ENCODE measurements around the gene NAPA. TPM values are rescaled to one million over a fixed set of nuclear protein-coding genes. Genes with fewer than 3 reads are reported as not detected.

Gene NAPA
- total RNA-seq, 1 donor from 2014 or later, result 54.7 TPM

DNA sequence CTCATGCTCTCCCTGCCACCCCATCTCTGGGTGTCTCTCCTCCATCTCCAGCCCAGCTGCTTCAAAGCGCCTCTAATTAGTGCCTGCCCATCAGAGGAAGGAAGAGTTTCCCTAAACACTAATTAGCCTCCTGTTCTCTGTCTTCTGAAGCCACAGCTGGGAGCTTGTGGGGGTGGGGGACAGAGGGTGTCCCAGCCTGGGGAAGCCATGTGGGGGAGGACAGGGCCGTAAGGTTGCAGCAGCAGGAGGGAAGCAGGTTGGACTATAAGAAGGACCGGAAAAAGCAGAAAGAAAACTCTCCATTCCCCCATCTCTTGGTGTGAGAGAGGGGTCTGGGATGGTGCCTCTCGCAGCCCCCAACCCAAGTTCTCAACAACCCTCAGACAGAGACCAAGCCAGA is 69.3 kb downstream of the NAPA start:
- Mint-ChIP-seq H3K36me3 (no peaks in the 10 kb centered on the region), H3K4me1 (peaks cover 17% of the 10 kb centered on the region), H3K9me3 (no peaks in the 10 kb centered on the region), H3K27ac (no peak overlapping the region), H3K4me3 (no peak overlapping the region), H3K27me3 (ENCODE audit: low read depth) (peaks cover 93% of the 10 kb centered on the region)
- TF ChIP-seq, protein P1, sequence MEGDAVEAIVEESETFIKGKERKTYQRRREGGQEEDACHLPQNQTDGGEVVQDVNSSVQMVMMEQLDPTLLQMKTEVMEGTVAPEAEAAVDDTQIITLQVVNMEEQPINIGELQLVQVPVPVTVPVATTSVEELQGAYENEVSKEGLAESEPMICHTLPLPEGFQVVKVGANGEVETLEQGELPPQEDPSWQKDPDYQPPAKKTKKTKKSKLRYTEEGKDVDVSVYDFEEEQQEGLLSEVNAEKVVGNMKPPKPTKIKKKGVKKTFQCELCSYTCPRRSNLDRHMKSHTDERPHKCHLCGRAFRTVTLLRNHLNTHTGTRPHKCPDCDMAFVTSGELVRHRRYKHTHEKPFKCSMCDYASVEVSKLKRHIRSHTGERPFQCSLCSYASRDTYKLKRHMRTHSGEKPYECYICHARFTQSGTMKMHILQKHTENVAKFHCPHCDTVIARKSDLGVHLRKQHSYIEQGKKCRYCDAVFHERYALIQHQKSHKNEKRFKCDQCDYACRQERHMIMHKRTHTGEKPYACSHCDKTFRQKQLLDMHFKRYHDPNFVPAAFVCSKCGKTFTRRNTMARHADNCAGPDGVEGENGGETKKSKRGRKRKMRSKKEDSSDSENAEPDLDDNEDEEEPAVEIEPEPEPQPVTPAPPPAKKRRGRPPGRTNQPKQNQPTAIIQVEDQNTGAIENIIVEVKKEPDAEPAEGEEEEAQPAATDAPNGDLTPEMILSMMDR (IDR thresholded peaks at IDR 0.05; ENCODE audit: unreplicated experiment), result no peak
- no peak for DNase-seq (ENCODE audit: low spot score in 2 of 2, unreplicated experiment in 2 of 2)

DNA sequence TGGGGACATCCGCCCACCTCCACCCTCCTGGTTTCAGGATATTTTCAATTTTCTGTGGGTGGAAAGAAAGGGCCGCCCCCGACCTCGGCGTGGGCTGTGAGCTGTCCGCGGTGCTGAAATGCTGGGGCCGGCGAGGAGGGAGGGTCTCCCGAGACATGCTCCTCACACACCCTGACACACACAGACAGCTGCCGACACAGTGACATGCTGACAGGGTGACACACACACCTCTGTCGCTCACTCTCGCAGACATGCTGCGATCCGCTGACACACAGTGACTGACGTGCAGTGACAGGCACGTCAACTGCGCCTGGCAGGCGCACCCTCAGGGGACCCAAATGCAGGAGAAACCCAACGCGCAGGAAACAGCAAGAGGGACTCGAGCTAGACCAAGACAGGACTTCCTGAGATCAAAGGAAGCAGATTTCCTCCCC is 70.5 kb downstream of the NAPA start:
- H3K27ac Mint-ChIP-seq, result no peak overlapping the region
- H3K9me3 Mint-ChIP-seq, result no peaks in the 10 kb centered on the region
- H3K27me3 Mint-ChIP-seq (ENCODE audit: low read depth), result peaks cover 87% of the 10 kb centered on the region
- H3K4me3 Mint-ChIP-seq, result no peak overlapping the region
- peak; percentile 50 to 74 for DNase-seq (ENCODE audit: low spot score in 2 of 2, unreplicated experiment in 2 of 2)
- H3K4me1 Mint-ChIP-seq, result peaks cover 17% of the 10 kb centered on the region
- TF ChIP-seq, protein P1 (IDR thresholded peaks at IDR 0.05; ENCODE audit: unreplicated experiment), result no peak
- H3K36me3 Mint-ChIP-seq, result no peaks in the 10 kb centered on the region

DNA sequence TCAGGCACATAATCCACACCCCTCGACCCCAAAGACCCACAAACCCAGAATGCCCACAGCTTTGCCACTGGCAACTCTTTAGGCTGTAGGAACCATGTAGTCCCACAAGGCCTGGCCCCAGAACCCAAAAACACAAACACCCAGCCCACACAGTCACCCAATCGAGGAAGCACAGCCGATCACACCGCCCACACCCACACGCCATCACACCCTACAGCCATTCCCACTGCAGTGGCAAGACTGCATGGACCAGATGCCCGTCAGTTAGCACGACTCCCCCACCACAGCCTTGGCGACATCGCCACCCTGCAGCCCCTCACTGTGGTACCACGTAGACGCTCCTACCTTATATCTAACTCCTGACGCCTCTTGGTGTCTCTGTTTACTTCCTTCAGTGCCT is 71.5 kb downstream of the NAPA start:
- H3K4me1 Mint-ChIP-seq, result peaks cover 17% of the 10 kb centered on the region
- no peak overlapping the region for H3K4me3 Mint-ChIP-seq
- H3K27me3 Mint-ChIP-seq (ENCODE audit: low read depth), result peaks cover 80% of the 10 kb centered on the region
- no peaks in the 10 kb centered on the region for H3K9me3 Mint-ChIP-seq
- no peak for DNase-seq (ENCODE audit: low spot score in 2 of 2, unreplicated experiment in 2 of 2)
- H3K36me3 Mint-ChIP-seq, result no peaks in the 10 kb centered on the region
- TF ChIP-seq, protein P1 (IDR thresholded peaks at IDR 0.05; ENCODE audit: unreplicated experiment), result no peak
- no peak overlapping the region for H3K27ac Mint-ChIP-seq

DNA sequence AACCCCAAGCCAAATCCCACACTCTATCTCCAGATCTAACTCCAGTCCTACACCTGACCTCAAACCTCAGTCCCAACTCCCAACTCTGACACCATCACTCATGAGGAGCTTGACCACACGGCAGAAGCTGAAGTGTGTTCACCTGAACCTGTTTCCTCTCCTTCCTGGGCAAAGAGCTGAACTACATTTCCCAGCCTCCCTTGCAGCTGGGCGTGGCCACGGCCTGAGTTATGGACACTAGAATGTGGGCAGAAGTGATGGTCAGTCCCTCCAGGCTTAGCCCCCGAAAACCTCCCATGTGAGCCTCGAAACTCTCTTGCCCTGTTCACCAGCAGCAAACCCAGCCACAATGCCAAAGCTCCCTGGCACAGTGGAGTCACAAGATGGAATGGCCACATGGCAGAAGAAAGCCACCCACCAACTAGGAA is 76.1 kb downstream of the NAPA start:
- Mint-ChIP-seq H3K36me3 (no peaks in the 10 kb centered on the region), H3K27ac (no peak overlapping the region), H3K27me3 (ENCODE audit: low read depth) (peaks cover 45% of the 10 kb centered on the region), H3K9me3 (no peaks in the 10 kb centered on the region), H3K4me3 (no peak overlapping the region), H3K4me1 (no peaks in the 10 kb centered on the region)
- DNase-seq (ENCODE audit: low spot score in 2 of 2, unreplicated experiment in 2 of 2), result no peak
- TF ChIP-seq, protein P1 (IDR thresholded peaks at IDR 0.05; ENCODE audit: unreplicated experiment), result no peak

Other genes with a start within 250 kb of the NAPA start
- gene INAFM1, start 240.2 kb downstream of the NAPA start, total RNA-seq, result 24.4 to 25.1 TPM (median 24.6 TPM) in 3 replicates
- 0.47 to 1.2 TPM (median 0.98 TPM) in 3 replicates for gene C5AR1, start 205.2 kb downstream of the NAPA start, total RNA-seq
- not detected in 3 replicates for gene C5AR2, start 182.9 kb downstream of the NAPA start, total RNA-seq
- 31.7 to 31.9 TPM (median 31.7 TPM) in 3 replicates for gene DHX34, start 165.7 kb downstream of the NAPA start, total RNA-seq
- 268 to 277 TPM (median 273 TPM) in 3 replicates for gene MEIS3, start 95.5 kb downstream of the NAPA start, total RNA-seq
- 2.2 to 3.7 TPM (median 2.5 TPM) in 3 replicates for gene SLC8A2, start 43.2 kb downstream of the NAPA start, total RNA-seq
- 18.4 to 20.4 TPM (median 20.1 TPM) in 3 replicates for gene KPTN, start 30.8 kb downstream of the NAPA start, total RNA-seq
- 0.13 to 0.81 TPM (median 0.18 TPM) in 3 replicates for gene ZNF541, start 58.1 kb upstream of the NAPA start, total RNA-seq
- 35.6 to 38.5 TPM (median 36.9 TPM) in 3 replicates for gene BICRA, start 94.1 kb upstream of the NAPA start, total RNA-seq
- 38.7 to 39.2 TPM (median 38.8 TPM) in 3 replicates for gene EHD2, start 198.4 kb upstream of the NAPA start, total RNA-seq
- 290 to 313 TPM (median 310 TPM) in 3 replicates for gene NOP53, start 230.5 kb upstream of the NAPA start, total RNA-seq

All from mesothelial cell of epicardium (in vitro differentiated cells).